NCI-H2107 treated with DMSO at 0.1 percent for 48 hours (cell line): ENCODE measurements around the gene CNTROB.

Experiments used
- DNase-seq: peaks from one replicate; lab custom pipeline; 2025; ENCODE audit not compliant: unreplicated experiment; lab: John Stamatoyannopoulos, UW

The CNTROB gene

DNA sequence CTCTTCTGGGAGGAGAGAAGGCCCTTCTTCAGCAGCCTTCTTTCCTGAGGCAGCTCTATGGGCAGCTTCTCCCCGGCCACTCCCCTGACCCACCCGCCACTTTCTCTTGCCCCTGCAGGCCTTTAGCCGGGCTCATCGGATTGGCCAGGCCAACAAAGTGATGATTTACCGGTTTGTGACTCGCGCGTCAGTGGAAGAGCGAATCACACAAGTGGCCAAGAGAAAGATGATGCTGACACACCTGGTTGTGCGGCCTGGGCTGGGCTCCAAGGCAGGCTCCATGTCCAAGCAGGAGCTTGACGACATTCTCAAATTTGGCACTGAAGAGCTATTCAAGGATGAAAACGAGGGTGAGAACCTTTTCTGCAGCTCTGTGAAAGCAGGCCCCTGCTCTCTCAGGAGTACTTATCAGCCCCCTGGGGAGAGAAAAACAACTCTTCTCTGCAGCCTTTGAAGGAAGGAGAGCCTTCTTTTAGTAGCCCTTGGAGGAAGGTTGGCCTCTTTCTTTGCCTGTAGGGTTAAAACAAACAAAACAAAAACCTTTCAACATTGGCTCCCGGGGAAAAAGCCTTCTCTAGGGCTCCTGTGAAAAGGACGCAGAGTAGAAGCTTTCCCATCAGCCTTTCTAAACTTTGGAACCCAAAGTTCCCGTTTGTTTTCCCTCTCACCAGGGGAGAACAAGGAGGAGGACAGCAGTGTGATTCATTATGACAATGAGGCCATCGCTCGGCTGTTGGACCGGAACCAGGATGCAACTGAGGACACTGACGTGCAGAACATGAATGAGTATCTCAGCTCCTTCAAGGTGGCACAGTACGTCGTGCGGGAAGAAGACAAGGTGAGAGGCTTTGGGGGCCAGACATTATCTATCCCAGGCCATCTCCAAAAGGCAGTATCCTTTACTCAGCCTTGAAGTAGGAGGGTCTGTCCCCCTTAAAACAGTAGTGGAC is 28.6 kb upstream of the CNTROB start:
- DNase-seq = no peak

DNA sequence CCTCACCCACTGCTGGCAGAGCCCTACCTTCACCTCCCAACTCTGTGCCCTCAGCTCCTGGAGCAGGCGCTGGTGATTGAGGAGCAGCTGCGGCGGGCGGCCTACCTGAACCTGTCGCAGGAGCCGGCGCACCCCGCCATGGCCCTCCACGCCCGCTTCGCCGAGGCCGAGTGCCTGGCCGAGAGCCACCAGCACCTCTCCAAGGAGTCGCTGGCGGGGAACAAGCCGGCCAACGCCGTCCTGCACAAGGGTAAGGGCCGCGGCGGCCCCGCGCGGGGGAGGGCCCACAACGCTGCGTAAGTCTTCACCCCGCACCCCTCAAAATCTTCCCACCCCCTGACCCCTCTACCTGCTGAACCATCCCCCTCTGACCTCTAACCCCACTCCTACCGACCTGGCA is 22.9 kb upstream of the CNTROB start:
- no peak for DNase-seq

DNA sequence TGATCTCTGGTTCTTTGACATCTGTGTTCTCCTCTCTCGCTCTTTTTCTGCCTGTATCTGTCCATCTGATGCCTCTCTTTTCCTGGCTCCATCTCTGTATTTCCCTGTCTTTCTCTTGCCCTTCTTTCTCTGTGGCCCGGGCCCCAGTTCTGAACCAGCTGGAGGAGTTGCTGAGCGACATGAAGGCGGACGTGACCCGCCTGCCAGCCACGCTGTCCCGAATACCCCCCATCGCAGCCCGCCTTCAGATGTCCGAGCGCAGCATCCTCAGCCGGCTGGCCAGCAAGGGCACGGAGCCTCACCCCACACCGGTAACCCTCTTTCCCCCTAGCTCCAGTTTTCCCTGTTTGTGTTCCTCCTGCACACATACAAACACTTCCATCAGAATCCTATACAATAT is 21.7 kb upstream of the CNTROB start:
- DNase-seq = no peak

DNA sequence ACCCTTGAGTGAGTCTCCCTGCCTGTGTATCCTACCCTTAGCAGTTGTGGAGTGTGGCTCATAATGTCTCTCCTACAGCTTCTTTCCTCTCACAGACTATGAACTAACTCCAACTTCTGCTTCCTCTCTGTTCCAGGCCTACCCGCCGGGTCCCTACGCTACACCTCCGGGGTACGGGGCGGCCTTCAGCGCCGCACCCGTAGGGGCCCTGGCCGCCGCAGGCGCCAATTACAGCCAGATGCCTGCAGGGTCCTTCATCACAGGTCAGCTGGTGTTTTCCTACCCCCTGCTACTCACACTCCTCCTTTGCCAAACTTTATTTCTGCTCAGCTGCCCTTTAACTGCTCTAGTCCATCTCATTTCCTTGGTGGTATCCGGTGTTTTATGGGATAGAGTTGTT is 21.3 kb upstream of the CNTROB start:
- DNase-seq = no peak

DNA sequence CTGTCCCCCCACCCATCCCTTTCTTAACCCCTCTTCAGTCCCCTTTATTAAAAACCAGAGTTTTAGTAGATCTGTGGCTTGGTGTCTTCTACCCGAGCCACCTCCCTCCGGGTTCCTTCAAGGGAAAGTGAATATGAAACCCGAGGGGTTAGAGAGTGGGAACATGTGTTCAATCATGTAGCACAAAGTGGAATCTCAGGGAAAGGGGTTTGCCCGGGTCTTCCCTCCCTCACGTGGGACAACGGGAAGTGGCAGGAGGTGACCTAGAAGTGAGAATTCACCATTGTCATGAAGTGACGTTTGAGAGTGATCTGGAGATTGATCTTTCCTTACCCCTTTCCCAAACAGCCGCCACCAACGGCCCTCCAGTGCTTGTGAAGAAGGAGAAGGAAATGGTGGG is 20.9 kb upstream of the CNTROB start:
- no peak for DNase-seq

DNA sequence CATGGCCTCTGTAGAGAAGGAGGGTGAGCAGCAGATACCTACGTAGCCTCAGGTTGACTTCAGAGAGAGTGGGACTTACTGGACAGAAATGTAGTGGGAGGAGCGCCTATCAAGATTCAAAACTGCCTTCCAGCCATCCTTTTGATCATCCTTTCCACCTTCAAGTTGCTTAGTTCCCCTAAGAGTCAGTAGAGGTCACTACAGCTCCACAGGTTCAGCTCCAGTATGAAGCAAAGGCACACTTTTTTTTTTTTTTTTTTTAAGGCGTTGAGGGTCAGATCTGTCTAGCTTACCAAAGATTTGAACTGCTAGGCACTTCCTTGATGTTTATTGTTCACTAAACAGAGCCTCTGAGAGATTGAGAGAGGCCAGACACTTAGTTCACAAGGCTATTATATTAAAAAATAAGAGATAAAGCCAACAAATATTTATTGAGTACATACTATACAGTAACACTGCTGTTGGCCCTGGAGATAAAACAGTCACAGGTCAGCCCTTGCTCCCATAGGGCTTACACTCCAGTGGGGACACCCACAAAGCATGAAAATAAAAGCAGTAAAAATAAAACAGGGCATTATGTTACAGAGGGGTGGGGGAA is 19.0 kb upstream of the CNTROB start:
- peak; percentile 16 for DNase-seq

DNA sequence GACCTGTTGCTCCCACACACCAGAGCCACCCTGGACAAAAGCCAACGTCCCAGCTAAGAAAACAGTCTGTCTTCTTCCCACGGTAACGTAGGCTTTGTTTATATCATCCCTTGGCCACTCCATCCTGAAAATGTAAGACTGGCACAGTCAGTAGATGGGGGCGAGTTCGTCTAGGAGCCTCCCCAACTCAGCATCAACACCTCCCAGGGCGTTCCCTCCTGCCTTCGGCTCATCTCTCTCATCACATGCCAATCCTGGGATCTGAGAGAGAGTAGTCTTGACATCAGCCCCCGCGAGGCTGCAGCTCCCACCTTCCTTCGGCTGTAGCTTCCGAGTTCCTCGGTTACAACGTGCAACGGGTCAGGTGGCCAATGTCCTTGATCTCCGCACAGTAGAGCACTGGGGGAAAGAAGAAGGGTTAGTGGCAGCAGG is 16.8 kb upstream of the CNTROB start:
- no peak for DNase-seq

DNA sequence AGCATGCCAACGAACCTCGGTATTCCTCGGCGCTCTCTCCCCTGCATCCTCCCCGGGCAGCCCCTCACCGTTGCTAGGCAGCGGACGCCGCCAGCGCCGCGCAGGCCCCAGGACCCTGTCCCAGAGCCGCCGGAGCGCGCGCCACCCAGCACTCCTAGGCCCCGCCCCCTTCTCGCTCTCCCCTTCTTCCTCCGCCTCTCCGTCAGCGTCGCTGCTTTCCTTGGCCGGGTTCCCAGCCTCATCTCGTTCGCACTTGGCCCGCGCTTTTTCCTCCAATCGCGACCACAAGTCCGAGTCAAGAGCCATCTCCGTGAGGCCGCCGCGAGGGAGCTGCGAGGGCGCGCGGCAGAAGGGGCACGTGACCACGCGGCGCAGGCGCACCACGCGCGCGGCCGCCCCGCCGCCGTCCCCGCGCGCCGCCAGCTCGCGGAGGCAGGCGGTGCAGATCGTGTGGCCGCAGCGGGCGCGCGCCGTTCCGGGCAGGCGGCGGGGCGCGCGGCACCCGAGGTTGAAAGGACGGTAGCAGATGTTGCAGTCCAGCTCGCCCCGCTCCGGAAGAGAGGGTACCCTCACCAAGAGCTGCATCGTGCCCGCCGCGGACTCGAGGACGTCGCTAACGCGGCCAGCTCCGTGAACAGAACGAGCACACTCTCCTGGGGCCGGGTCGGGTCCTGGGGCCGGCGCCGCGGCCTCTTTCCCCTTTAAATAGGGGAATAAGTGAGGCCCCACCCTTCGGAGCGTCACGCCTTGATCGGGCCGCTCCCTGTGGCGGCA is 16.2 kb upstream of the CNTROB start, which contains the start of gene RNF227:
Gene RNF227, minus strand, starts transcription at position 679 of the 774 bp plus-strand sequence. Its CDS starts 94 bp downstream, at position 585.
- DNase-seq = peak; percentile 87

DNA sequence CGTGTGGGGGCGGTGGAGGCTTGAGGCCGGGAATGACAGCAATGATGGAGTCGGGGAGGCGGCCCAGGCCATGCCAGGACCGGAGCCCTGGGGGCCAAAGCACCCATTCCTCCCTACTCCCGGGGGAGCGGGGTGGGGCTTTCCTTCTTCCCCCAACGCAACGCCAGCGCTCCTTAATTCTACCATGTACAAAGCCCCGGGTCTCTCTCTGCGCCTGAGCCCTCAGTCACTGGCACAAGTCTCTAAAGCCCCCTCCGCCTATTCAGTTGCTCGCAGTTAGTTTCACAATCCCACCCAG is 15.7 kb upstream of the CNTROB start:
- DNase-seq = no peak

DNA sequence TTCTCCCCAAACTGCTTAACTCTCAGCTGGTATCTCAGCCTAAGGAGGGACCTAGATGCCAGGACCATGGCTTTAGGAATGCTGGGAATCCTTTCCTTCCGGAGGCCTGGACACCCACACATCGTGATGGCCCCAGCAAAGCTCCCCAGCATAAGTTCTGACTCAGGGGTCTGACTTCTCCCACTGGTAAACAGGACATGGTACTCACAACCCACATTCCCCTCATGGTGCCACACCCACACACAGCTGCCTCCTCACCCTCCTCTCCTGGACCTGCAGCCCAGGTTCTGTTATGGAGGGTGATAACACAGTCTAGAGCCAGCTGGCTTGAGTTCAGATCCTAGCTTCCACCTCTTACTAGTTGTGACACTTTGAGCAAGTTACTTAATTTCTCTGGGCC is 15.2 kb upstream of the CNTROB start:
- DNase-seq = no peak

DNA sequence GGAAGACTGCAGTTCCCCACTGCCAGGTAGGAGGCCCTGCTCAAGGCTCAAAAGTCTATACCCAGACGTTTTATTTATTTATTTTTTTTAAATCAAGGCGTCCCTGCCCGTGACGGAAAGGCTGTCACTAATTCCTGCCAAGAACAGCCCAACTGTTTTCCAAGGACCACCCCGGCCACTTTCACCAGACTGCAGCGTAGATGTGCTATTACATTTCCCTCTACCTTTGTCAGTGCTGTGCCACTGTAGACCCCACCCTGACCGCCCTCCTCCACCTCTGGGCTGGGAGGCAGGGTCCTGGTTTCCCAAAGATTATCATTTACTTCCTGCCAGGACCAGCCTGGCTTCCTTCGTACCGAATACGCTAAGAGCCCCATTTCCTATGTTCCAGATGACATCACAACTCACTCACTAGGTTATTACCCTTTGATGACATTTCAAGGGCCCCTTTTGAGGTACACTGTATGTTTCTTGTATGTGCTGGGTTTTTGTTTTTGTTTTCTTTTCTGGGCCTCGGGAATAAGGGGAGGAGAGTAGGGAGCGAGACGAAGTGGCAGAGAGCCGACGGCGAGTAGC is 9.6 kb upstream of the CNTROB start:
- DNase-seq = no peak

DNA sequence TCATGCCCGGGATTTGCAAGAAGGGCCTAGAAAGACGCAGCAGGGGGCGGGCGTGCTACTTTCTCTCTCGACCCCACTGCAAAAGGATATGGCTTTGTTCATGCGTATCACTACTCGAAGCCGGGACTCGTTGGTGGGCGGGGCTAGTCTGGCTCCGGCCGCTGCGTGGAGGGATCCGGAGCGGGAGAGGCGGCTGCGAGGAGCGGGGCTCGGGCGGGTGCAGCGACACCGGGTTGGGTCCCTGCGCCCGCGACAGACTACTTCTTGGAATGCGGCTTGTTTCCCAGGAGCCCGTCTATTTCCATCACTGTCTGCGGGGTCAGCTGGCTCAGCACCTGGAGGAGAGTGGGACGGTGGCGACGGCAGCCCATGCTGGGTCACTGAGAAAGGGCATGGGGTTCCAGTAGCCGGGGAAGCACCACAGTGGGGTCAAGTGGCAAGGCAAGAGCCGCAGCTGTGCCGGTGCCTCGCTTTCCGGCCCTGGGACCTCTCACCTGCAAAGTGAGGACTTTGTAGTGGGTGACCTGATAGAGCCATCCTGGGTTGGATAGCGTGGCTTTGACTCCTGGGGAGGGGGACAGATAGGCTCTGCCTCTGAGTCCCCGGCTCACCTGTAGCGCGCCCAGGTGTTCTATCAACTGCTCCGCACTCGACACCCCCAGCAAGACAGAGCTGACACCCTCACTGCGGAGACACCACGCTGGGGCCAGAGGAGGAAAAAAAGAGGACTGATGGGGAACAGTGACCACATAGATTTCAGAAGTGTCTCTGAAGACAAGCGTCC is 9.0 kb upstream of the CNTROB start:
- DNase-seq = no peak

DNA sequence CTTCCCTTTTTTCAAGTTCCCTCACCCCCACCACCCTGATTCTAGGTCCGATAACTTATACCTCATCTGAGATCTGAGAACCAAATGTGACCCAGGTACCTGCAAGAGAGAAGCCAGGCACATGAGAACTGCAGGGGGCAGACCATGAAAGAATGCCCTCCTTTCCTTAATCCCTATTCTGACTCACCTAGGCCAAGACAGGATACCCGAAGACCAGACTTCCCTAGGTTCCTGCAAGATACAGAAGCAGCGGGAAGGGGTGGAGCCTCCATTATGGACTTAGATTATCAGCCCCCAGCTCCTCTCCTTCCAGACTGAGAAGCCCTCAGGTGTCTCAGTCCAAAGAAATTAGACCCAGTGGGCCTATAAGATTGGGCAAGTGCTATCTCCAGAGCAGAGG is 4.4 kb upstream of the CNTROB start:
- no peak for DNase-seq

DNA sequence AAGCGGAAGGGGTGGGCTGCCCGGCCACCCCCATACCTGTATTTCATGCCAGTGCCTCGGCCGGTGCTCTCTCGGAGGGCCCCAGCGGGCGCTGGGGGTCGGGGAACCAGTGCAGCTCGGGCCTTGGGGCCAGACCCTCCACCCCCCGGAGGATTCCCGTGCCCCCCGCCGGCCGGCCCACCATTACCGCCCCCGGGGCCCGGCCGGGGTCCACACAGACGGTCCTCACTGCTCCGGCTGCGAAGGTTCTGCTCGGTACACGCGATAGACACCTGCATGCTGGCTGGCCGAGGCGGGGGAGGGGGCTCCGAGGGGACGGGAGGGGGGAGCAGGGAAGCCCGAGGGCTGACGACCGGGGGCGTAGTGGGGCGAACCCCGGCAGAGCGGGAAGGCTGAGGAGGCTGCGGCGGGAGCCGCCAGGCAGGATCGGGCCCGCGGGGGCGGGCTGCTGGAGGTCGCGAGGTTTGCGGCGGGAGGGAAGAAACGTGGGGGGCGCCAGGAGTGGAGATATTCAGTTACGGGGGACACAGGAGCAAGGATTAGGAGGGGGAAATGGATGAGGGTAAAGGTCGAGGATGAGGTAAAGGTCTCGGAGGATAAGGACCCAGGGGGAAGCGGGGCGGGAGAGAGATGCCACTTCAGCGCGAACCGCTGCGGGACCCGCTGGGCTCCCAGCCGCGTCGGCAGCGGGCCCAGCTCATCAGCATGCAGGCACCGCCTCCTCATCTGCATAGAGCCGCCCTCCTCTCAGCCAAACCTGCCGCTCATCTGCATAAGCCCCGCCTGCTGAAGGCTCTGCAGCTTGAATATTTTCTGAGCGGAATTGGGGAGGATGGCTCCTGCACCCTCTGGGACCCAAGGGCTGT is 2.6 kb upstream of the CNTROB start, which contains the start of gene KCNAB3:
Gene KCNAB3, minus strand, starts transcription at position 699 of the 866 bp plus-strand sequence. Its CDS starts 421 bp downstream, at position 278.
- no peak for DNase-seq

DNA sequence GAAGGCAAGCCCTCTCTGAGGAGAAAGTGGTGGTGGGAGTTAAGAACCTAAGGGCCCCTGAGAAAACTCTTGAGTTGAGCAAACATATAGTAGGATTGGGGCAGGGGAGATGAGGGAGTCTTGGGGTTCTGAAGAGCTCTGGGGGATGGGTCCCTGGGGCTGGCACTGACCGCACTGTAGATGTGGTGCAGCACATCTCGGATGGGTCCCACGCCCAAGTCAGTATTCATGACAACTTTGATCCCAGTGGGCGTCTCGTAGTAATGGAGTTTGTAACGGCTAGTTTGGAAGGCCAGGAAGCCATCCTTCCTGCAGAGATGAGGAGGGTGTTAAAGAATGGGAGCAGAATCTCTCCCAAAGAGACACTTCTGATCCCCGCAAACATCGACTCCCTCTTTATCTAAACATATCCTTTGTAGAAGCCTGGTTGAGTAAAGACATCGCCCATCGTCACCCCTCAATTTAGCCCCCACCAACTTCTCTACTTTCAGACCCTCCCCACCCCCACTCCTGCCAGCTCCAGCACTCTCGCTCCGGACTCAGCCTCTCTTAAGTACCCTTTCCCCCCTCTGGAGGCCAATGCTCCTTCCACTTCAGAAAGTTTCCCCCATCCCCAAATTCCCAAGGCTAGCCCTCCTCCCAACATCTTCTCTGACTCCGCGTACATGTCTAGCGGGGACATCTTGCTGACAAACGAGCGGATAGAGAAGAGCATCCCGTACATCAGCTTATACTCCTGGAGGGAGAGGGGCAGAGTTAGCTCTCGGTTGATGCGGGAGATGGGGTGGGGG is 970 bp upstream of the CNTROB start:
- DNase-seq = no peak

DNA sequence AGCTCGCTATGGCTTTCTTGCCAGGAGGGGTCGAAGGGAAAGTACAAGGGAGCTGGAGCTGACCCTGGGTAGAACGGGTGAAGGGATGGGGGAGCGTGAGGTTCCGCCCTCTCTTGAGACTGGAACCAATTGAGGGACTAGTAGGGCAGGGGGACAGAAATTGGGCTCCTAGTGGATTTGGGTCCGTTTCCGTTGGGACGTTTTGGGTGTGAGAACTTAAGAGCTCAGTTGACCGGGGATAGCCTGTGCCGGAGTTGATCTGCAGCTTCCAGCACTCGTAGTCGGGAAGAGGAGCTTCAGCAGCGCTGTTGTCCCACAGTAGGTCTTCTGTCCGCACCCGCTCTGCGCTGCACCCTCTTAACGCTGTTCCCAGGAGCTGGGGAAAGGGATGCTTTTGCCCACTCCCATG is 481 bp downstream of the CNTROB start:
- DNase-seq = no peak

DNA sequence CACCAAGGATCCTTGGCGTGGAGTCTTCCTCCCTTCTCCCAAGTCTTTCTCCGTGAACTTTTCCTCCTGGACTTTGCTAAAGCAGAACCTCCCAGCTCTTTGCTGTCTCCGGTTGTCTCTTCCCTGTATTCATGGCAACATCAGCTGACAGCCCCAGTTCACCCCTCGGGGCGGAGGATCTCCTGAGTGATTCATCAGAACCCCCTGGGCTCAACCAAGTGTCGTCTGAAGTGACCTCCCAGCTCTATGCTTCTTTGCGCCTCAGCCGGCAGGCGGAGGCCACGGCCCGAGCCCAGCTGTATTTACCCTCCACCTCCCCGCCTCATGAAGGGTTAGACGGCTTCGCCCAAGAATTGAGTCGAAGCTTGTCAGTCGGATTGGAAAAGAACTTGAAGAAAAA is 943 bp downstream of the CNTROB start:
- no peak for DNase-seq

DNA sequence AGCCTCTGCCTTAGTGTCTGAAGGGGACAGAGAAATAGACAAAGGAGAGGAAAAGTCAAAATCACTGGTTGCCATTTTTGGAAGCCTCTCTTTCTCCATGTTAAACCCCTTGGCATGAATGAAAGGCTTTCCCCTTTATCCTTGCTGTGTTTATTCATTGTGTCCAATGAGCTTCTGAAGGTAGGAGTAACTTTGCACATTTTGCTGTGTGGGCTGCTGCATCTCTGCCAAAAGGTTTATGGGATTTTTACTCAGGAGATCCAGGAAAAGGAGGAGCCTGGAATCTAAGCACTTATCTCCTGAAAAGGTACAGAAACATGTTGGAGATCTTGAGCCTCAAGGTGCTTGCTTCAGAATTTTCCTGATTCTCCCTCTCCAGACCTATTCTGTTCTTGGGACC is 3.9 kb downstream of the CNTROB start:
- DNase-seq = no peak

DNA sequence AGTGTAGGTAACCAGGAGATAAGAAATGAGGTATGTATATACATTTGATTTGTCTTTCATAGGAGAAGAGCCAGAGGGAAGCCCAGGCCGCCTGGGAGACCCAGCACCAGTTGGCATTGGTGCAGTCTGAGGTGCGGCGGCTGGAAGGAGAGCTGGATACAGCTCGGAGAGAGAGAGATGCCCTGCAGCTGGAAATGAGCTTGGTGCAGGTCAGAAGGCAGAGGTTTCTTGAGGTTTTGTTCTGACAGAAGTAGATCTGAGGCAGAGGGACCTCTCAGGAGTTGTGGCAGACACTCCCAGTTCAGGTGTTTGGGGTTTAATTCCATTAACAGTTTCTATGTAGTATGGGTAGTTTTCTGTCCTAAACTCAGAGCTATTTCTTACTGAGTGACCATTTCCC is 8.0 kb downstream of the CNTROB start:
- no peak for DNase-seq
